Activated CD4-positive, alpha-beta memory T cell treated with anti-CD3 and anti-CD28 coated beads, Interleukin-2, amount 10 ng/mL, durations not matched to agents 7 days and 5 days (primary cell): ENCODE results near the gene MED23. TPM values are rescaled to one million over a fixed set of nuclear protein-coding genes. Genes with fewer than 3 reads are reported as not detected.
"Not testable (repeated sequence)": the region's sequence is repeated elsewhere in the genome, so short reads cannot be mapped to it uniquely, and the experiment has no call there.

Source experiments
- CTCF ChIA-PET: fragments of 350-600 bp; sonication (Branson Sonifier 250); formaldehyde crosslinking; loops from one replicate; lab custom pipeline; 2021; ENCODE audit warnings: antibody characterized with exemption, inconsistent platforms; lab: Charles Lee
- POLR2A ChIA-PET: fragments of 350-600 bp; sonication (Branson Sonifier 250); formaldehyde crosslinking; loops from one replicate; lab custom pipeline; 2021; ENCODE audit warnings: antibody characterized with exemption; lab: Charles Lee
- DNase-seq: peaks from one replicate; pipeline ENCODE4 v3.0.0-alpha.2; 2020
- H3K27ac Mint-ChIP-seq: one replicate; pipeline ENCODE4 v1.8.0; 2021; ENCODE audit warnings: mild to moderate bottlenecking, mixed read lengths
- H3K27me3 Mint-ChIP-seq: one replicate; pipeline ENCODE4 v1.8.0; 2021; ENCODE audit warnings: mixed read lengths
- H3K36me3 Mint-ChIP-seq: one replicate; pipeline ENCODE4 v1.8.0; 2021; ENCODE audit warnings: low read depth, mixed read lengths
- H3K4me1 Mint-ChIP-seq: one replicate; pipeline ENCODE4 v1.8.0; 2021; ENCODE audit warnings: mixed read lengths
- H3K4me3 Mint-ChIP-seq: one replicate; pipeline ENCODE4 v1.8.0; 2021; ENCODE audit warnings: mild to moderate bottlenecking, mixed read lengths
- H3K9me3 Mint-ChIP-seq: one replicate; pipeline ENCODE4 v1.8.0; 2021; ENCODE audit warnings: mixed read lengths
- total RNA-seq, 2 experiments: library from RNA; stranded (reverse); gene quantifications; one replicate each; pipeline ENCODE4 v1.2.3, GENCODE V29; 2021

Gene MED23
- total RNA-seq, 2 experiments from 2014 or later, result 32.1 to 33.1 TPM

- peaks cover 4% of the 10 kb centered on the region for H3K27me3 Mint-ChIP-seq
- H3K4me3 Mint-ChIP-seq, result no peak overlapping the region
- no peaks in the 10 kb centered on the region for H3K36me3 Mint-ChIP-seq
- CTCF ChIA-PET, result no interaction called here
- DNase-seq, result no peak
- no peaks in the 10 kb centered on the region for H3K4me1 Mint-ChIP-seq
- no peak overlapping the region for H3K27ac Mint-ChIP-seq
- POLR2A ChIA-PET, result no interaction called here
- H3K9me3 Mint-ChIP-seq, result no peaks in the 10 kb centered on the region
These were observed 72.0 kb downstream of the MED23 start for GRCh38 chr6:131555992-131556391.

GRCh38 chr6:131552572-131552971 is 75.5 kb downstream of the MED23 start:
- H3K4me1 Mint-ChIP-seq, result no peaks in the 10 kb centered on the region
- peaks cover 5% of the 10 kb centered on the region for H3K27me3 Mint-ChIP-seq
- CTCF ChIA-PET, result no interaction called here
- no peak overlapping the region for H3K27ac Mint-ChIP-seq
- H3K36me3 Mint-ChIP-seq, result no peaks in the 10 kb centered on the region
- H3K4me3 Mint-ChIP-seq, result no peak overlapping the region
- DNase-seq, result no peak
- H3K9me3 Mint-ChIP-seq, result no peaks in the 10 kb centered on the region
- POLR2A ChIA-PET, result no interaction called here

- ChIA-PET CTCF (no interaction called here), POLR2A (no interaction called here)
- DNase-seq, result no peak
- Mint-ChIP-seq H3K4me3 (no peak overlapping the region), H3K4me1 (no peaks in the 10 kb centered on the region), H3K27ac (no peak overlapping the region), H3K36me3 (no peaks in the 10 kb centered on the region), H3K27me3 (peaks cover 5% of the 10 kb centered on the region), H3K9me3 (no peaks in the 10 kb centered on the region)
These were observed 76.1 kb downstream of the MED23 start for GRCh38 chr6:131551902-131552301.

- Mint-ChIP-seq H3K9me3 (no peaks in the 10 kb centered on the region), H3K4me1 (no peaks in the 10 kb centered on the region), H3K4me3 (no peak overlapping the region), H3K36me3 (no peaks in the 10 kb centered on the region), H3K27ac (no peak overlapping the region), H3K27me3 (peaks cover 6% of the 10 kb centered on the region)
- ChIA-PET POLR2A (no interaction called here), CTCF (interaction anchor here (0.9 to 1.2 kb wide), 2 partner anchors 30 to 79 kb away, joined by 3 read pairs; no protein-coding TSS in a partner anchor)
- DNase-seq, result no peak
These were observed 78.2 kb downstream of the MED23 start for GRCh38 chr6:131549811-131550210.

- Mint-ChIP-seq H3K27me3 (peaks cover 6% of the 10 kb centered on the region), H3K27ac (no peak overlapping the region), H3K9me3 (no peaks in the 10 kb centered on the region), H3K36me3 (no peaks in the 10 kb centered on the region), H3K4me3 (no peak overlapping the region), H3K4me1 (no peaks in the 10 kb centered on the region)
- DNase-seq, result no peak
- CTCF ChIA-PET, result interaction anchor here (1.0 to 1.4 kb wide), 2 partner anchors 15 to 29 kb away, joined by 3 to 4 read pairs; no protein-coding TSS in a partner anchor
- POLR2A ChIA-PET, result no interaction called here
These were observed 79.6 kb downstream of the MED23 start for GRCh38 chr6:131548441-131548840.

- POLR2A ChIA-PET, result no interaction called here
- no peaks in the 10 kb centered on the region for H3K36me3 Mint-ChIP-seq
- no peak overlapping the region for H3K27ac Mint-ChIP-seq
- no peaks in the 10 kb centered on the region for H3K4me1 Mint-ChIP-seq
- H3K4me3 Mint-ChIP-seq, result no peak overlapping the region
- no peak for DNase-seq
- CTCF ChIA-PET, result interaction anchor here (1.4 kb wide), 1 partner anchor 28 kb away, joined by 3 read pairs; no protein-coding TSS in a partner anchor
- H3K27me3 Mint-ChIP-seq, result peaks cover 5% of the 10 kb centered on the region
- no peaks in the 10 kb centered on the region for H3K9me3 Mint-ChIP-seq
These were observed 80.6 kb downstream of the MED23 start for GRCh38 chr6:131547488-131547887.

- POLR2A ChIA-PET, result no interaction called here
- no peak overlapping the region for H3K4me3 Mint-ChIP-seq
These were observed 82.7 kb downstream of the MED23 start for GRCh38 chr6:131545317-131545716.

GRCh38 chr6:131538615-131539014 is 89.4 kb downstream of the MED23 start:
- DNase-seq, H3K27ac Mint-ChIP-seq, H3K27me3 Mint-ChIP-seq, H3K36me3 Mint-ChIP-seq, H3K4me1 Mint-ChIP-seq, H3K9me3 Mint-ChIP-seq, POLR2A ChIA-PET, H3K4me3 Mint-ChIP-seq: not testable (repeated sequence)
- CTCF ChIA-PET, result interaction anchor here (0.6 to 1.6 kb wide), 2 partner anchors 192 to 667 kb away, joined by 3 to 4 read pairs; no protein-coding TSS in a partner anchor

More at GRCh38 chr6:131545317-131545716, 82.7 kb downstream of the MED23 start:
- no peaks in the 10 kb centered on the region for H3K9me3 Mint-ChIP-seq
- CTCF ChIA-PET, result no interaction called here
- no peak overlapping the region for H3K27ac Mint-ChIP-seq
- peaks cover 3% of the 10 kb centered on the region for H3K27me3 Mint-ChIP-seq
- no peak for DNase-seq
- no peaks in the 10 kb centered on the region for H3K36me3 Mint-ChIP-seq
- no peaks in the 10 kb centered on the region for H3K4me1 Mint-ChIP-seq

- no peaks in the 10 kb centered on the region for H3K27me3 Mint-ChIP-seq
- H3K9me3 Mint-ChIP-seq, result no peaks in the 10 kb centered on the region
- ChIA-PET POLR2A (interaction anchor here (0.6 to 3.4 kb wide), 3 partner anchors 251 to 1739 kb away, joined by 3 to 36 read pairs (median 3); no protein-coding TSS in a partner anchor), CTCF (interaction anchor here (3.5 to 5.7 kb wide), 4 partner anchors 13 to 647 kb away, joined by 32 to 81 read pairs (median 38); no protein-coding TSS in a partner anchor)
- H3K36me3 Mint-ChIP-seq, result peaks cover 2% of the 10 kb centered on the region
- no peak overlapping the region for H3K27ac Mint-ChIP-seq
- DNase-seq, result peak; percentile 33
- H3K4me3 Mint-ChIP-seq, result no peak overlapping the region
- H3K4me1 Mint-ChIP-seq, result peaks cover 34% of the 10 kb centered on the region
These were observed 95.4 kb downstream of the MED23 start for GRCh38 chr6:131532580-131533039.

GRCh38 chr6:131531681-131532080 is 96.4 kb downstream of the MED23 start:
- H3K4me1 Mint-ChIP-seq, result peaks cover 38% of the 10 kb centered on the region
- POLR2A ChIA-PET, result interaction anchor here (1.2 to 3.4 kb wide), 2 partner anchors 250 to 332 kb away, joined by 3 to 36 read pairs; no protein-coding TSS in a partner anchor

GRCh38 chr6:131530936-131531335 is 97.1 kb downstream of the MED23 start:
- H3K27ac Mint-ChIP-seq, H3K9me3 Mint-ChIP-seq, POLR2A ChIA-PET, H3K27me3 Mint-ChIP-seq, H3K36me3 Mint-ChIP-seq, DNase-seq, H3K4me3 Mint-ChIP-seq: not testable (repeated sequence)
- H3K4me1 Mint-ChIP-seq, result peaks cover 39% of the 10 kb centered on the region
- CTCF ChIA-PET, result interaction anchor here (1.5 to 5.7 kb wide), 2 partner anchors 332 to 646 kb away, joined by 3 to 81 read pairs; no protein-coding TSS in a partner anchor

More at GRCh38 chr6:131531681-131532080, 96.4 kb downstream of the MED23 start:
- not testable (repeated sequence) for DNase-seq, H3K4me3 Mint-ChIP-seq, H3K27ac Mint-ChIP-seq, H3K36me3 Mint-ChIP-seq, H3K27me3 Mint-ChIP-seq, H3K9me3 Mint-ChIP-seq
- CTCF ChIA-PET, result interaction anchor here (1.5 to 5.7 kb wide), 2 partner anchors 332 to 646 kb away, joined by 3 to 81 read pairs; no protein-coding TSS in a partner anchor

- Mint-ChIP-seq H3K36me3 (peaks cover 2% of the 10 kb centered on the region), H3K4me3 (peak overlapping the region; percentile 6), H3K4me1 (peaks cover 12% of the 10 kb centered on the region), H3K27me3 (no peaks in the 10 kb centered on the region), H3K9me3 (peaks cover 3% of the 10 kb centered on the region), H3K27ac (peak overlapping the region; percentile 64)
- ChIA-PET CTCF (interaction anchor here (1.3 to 1.4 kb wide), 2 partner anchors 9 to 103 kb away, joined by 7 to 9 read pairs; partner anchors contain the start of gene MED23), POLR2A (interaction anchor here (1.0 to 1.3 kb wide), 2 partner anchors 9 to 342 kb away, joined by 3 to 6 read pairs; no protein-coding TSS in a partner anchor)
- DNase-seq, result peak; percentile 33
These were observed 103.2 kb downstream of the MED23 start for GRCh38 chr6:131524695-131525336.
